Spinal cord (tissue), 10 donors: ENCODE measurements around the gene TBC1D2B. TPM values are rescaled to one million over a fixed set of nuclear protein-coding genes. Genes with fewer than 3 reads are reported as not detected.

Experiments
- DNase-seq, 6 donors: peaks; one replicate each; pipeline versions ENCODE4 v3.0.0 to v3.0.0-alpha.2; 2013 to 2015; ENCODE audit warnings: low spot score in 6 of 6, low read depth in 4 of 6
- H3K27ac ChIP-seq: one replicate; pipeline ENCODE4 v1.5.1; 2013; ENCODE audit warnings: low read depth, low read length, control low read depth
- H3K27me3 ChIP-seq: one replicate; pipeline ENCODE4 v1.6.1; 2013; ENCODE audit warnings: low read length; ENCODE audit not compliant: control insufficient read depth, insufficient read depth
- H3K36me3 ChIP-seq: one replicate; pipeline ENCODE4 v1.6.1; 2013; ENCODE audit warnings: low read length; ENCODE audit not compliant: control insufficient read depth, insufficient read depth
- H3K4me1 ChIP-seq: one replicate; pipeline ENCODE4 v1.6.1; 2013; ENCODE audit warnings: low read length; ENCODE audit not compliant: control insufficient read depth, insufficient read depth
- H3K4me3 ChIP-seq: one replicate; pipeline ENCODE4 v1.5.1; 2013; ENCODE audit warnings: low read depth, low read length, control low read depth
- H3K9me3 ChIP-seq: one replicate; pipeline ENCODE4 v1.6.1; 2013; ENCODE audit warnings: low read length; ENCODE audit not compliant: control insufficient read depth, insufficient read depth
- WGBS: methylation state at CpG from one replicate; pipeline ENCODE4 v1.1.5; 2013; ENCODE audit warnings: missing lambda C conversion rate; ENCODE audit not compliant: insufficient coverage; 5-methylcytosine and 5-hydroxymethylcytosine counted together
- polyA plus RNA-seq, 2 donors: library from polyadenylated mRNA; unstranded; fragments of 120-200 nt; gene quantifications; one replicate each; pipeline ENCODE4 v1.2.1, GENCODE V29; 2013; ENCODE audit not compliant: insufficient read length in 2 of 2
- total RNA-seq, 2 donors: library from RNA; depleted of rRNA in 1 of 2; stranded (reverse); fragments of 120-200 nt in 1 of 2; fragments of >200 nt in 1 of 2; gene quantifications; one replicate each; pipeline versions ENCODE4 v1.2.3 to v1.2.4, GENCODE V29; 2013 to 2014
- donor health status: healthy.

The TBC1D2B gene
- total and polyA plus RNA-seq, 4 donors = 21.0 to 41.7 (median 27.6) TPM

- peak overlapping the region; percentile 76 for H3K27ac ChIP-seq
Measured at GRCh38 chr15:78007964-78008886, 69.3 kb downstream of the TBC1D2B start.

DNA sequence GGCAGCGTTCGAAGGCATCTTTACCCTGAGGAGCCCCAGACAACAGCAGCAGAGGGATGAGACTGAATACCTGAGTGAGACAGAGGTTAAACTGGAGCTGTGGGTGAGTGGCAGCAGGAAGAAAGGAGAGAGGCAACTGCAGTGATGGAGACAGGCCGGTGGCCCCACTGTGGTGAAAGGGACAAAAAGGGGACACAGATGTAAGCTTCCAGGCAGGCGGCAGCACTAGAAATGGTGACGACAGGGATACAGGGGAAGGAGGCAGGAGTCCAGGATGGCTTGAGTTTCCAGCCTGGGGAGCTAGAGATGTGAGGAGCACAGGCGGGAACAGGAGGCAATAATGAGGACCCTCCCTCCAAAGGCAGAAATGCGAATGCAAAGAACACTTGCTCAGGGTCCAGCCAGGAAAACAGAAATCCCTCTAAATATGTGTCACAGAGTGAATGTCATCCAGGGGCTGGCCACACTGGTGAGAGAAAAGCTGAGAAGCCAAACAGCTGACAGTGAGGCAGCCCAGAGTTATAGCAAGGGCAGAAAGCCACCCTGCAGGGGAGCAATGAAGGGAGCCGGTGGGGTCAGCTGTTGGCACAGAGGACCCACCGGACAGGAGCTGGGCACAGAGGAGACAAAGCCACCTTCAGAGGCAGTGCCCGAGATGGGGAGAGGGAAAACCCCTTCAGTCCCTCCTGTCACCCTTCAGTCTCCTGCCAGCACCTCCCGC is 70.1 kb downstream of the TBC1D2B start:
- H3K4me3 ChIP-seq = no peak overlapping the region
- peak overlapping the region; percentile 76 for H3K27ac ChIP-seq
- peaks cover 42% of the 10 kb centered on the region for H3K36me3 ChIP-seq
- H3K9me3 ChIP-seq = no peaks in the 10 kb centered on the region
- WGBS = 48% methylated on average over 10 of the region's 11 CpGs
- H3K27me3 ChIP-seq = no peaks in the 10 kb centered on the region
- peaks cover 48% of the 10 kb centered on the region for H3K4me1 ChIP-seq
- peak in 3 of 6 donors; percentile 20 to 68 (median 23) for DNase-seq

More at GRCh38 chr15:78007964-78008886, 69.3 kb downstream of the TBC1D2B start:
- Histone ChIP-seq H3K4me1 (peaks cover 45% of the 10 kb centered on the region), H3K36me3 (peaks cover 39% of the 10 kb centered on the region), H3K4me3 (no peak overlapping the region), H3K9me3 (no peaks in the 10 kb centered on the region), H3K27me3 (no peaks in the 10 kb centered on the region)
- WGBS = 72% methylated on average over 17 of the region's 17 CpGs
- peak in 2 of 6 donors; percentile 31 to 60 for DNase-seq

DNA sequence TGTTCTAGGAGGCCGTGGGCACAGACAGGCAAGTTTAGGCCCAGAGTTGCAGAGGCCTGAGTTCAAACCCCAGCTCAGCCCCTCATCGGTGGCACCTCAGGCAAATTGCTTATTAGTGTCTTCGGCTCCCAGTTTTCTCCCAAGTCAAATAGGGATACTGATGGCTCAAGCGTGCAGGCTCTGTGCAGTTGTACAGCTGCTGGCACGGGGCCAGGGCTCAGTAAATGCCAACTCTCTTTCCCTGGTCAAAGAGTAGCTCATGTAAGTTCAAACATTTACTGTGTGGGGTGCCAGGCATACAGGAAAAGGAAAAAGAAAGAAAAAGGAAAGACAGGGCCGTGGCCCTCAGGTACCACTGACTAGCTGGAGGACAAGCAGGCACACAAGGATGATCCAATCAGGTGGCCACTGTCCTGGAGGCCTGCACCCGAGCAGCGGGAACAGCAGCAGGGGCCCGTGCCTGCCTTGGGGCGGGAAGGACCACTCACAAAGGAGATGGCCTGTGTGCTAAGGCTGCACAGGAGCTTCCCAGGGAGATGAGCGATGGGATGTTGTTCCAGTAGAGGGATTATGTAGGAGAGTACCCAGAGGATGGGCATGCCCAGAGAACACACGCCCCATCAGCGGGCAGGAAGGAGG is 70.8 kb downstream of the TBC1D2B start:
- H3K27me3 ChIP-seq = no peaks in the 10 kb centered on the region
- DNase-seq = peak in 4 of 6 donors; percentile 46 to 74 (median 63)
- peaks cover 48% of the 10 kb centered on the region for H3K4me1 ChIP-seq
- H3K27ac ChIP-seq = peak overlapping the region; percentile 76
- peaks cover 42% of the 10 kb centered on the region for H3K36me3 ChIP-seq
- H3K9me3 ChIP-seq = no peaks in the 10 kb centered on the region
- no peak overlapping the region for H3K4me3 ChIP-seq
- 61% methylated on average over 13 of the region's 13 CpGs for WGBS

DNA sequence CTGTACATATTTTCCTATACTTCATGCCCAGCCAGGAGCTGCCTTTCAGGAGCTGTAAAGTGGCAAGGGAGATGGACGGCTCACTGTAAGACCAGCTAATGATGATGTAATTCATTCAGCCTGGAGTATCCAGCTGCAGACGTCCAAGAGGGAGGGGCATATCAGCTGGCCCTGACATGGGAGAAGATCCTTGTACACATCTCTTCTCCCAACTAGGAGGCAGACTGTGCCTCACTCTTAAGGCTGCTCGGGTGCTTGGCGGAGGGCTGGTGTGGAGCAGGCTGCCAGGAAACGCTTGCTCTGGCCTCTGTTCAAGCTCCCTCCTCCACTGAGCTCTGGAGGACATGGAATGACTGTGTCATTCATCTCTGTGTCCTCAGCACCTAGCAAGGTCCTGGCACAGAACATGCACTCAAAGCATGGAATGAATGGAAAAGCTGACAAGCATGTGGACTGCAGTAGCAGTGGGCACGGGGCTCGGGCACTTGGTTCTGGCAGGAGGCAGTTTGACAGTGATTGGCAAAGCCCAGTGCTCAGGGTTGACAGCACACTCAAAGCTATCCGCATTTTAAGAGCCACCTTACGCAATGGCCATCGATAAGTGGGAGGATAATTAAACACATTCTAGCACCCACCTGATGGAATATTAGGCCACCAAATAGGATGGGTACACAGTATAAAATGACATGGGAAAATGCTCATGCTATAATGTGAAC is 72.4 kb downstream of the TBC1D2B start:
- Histone ChIP-seq H3K4me3 (no peak overlapping the region), H3K36me3 (peaks cover 53% of the 10 kb centered on the region), H3K9me3 (no peaks in the 10 kb centered on the region), H3K27ac (peak overlapping the region; percentile 54), H3K4me1 (peaks cover 53% of the 10 kb centered on the region), H3K27me3 (no peaks in the 10 kb centered on the region)
- DNase-seq = peak; percentile 57 to 95 (median 75)
- 17% methylated on average over 7 of the region's 10 CpGs for WGBS

GRCh38 chr15:78004222-78004727 is 73.2 kb downstream of the TBC1D2B start:
- Histone ChIP-seq H3K36me3 (peaks cover 59% of the 10 kb centered on the region), H3K27ac (no peak overlapping the region)

DNA sequence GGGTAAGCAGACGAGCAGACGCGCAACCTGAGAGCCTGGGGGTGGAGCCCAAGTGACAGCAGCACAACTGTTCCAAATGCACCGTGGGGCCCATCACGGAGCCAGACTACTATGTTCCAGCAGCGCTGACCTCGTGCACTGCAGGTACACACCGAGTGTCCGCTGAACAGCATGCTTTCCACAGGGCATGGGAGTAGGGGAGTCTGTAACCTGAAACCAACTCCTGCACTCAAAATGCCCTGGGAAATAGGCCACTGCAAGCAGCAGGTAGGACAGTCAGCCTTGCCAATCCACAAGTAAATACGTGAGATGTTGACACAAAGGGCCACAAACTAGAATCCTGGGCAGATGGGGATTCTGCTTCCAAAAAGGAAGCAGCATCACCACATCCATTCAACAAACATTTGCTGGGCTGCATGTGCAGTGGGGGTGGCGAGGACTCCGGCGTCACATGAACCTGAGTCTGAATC is 73.9 kb downstream of the TBC1D2B start:
- Histone ChIP-seq H3K36me3 (peaks cover 63% of the 10 kb centered on the region), H3K27me3 (no peaks in the 10 kb centered on the region), H3K27ac (no peak overlapping the region), H3K4me1 (peaks cover 51% of the 10 kb centered on the region), H3K9me3 (no peaks in the 10 kb centered on the region), H3K4me3 (no peak overlapping the region)
- DNase-seq = no peak
- 78% methylated on average over 10 of the region's 13 CpGs for WGBS

More at GRCh38 chr15:78004222-78004727, 73.2 kb downstream of the TBC1D2B start:
- Histone ChIP-seq H3K27me3 (no peaks in the 10 kb centered on the region), H3K4me3 (no peak overlapping the region), H3K9me3 (no peaks in the 10 kb centered on the region), H3K4me1 (peaks cover 53% of the 10 kb centered on the region)
- no peak for DNase-seq
- WGBS = 48% methylated on average over 6 of the region's 9 CpGs

DNA sequence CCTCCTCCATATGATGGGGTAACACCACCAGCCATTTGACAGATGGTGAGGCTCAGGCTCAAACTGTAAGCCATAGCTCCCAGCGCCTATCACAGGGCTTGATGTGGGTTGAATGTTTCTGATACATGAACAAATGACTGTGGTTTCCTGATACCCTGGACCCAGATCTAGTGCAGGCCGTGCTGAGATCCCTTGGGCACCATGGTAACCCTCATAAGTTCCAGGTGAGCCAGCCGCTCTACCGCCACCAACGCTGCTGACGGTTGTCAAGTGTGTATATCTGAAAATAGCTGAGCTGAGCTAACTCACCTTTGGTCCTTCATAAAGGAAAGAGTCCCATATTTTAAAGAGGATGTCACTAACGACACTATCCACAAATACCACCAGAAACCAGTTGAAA is 74.5 kb downstream of the TBC1D2B start:
- Histone ChIP-seq H3K4me3 (no peak overlapping the region), H3K9me3 (no peaks in the 10 kb centered on the region), H3K4me1 (peaks cover 45% of the 10 kb centered on the region), H3K27ac (no peak overlapping the region), H3K27me3 (no peaks in the 10 kb centered on the region), H3K36me3 (peaks cover 63% of the 10 kb centered on the region)
- DNase-seq = no peak
- 100% methylated on average over 2 of the region's 7 CpGs for WGBS

- H3K27ac ChIP-seq = no peak overlapping the region
- no peaks in the 10 kb centered on the region for H3K9me3 ChIP-seq
- H3K27me3 ChIP-seq = no peaks in the 10 kb centered on the region
- H3K4me1 ChIP-seq = peaks cover 32% of the 10 kb centered on the region
- H3K4me3 ChIP-seq = no peak overlapping the region
- 71% methylated on average over 2 of the region's 4 CpGs for WGBS
- H3K36me3 ChIP-seq = peaks cover 63% of the 10 kb centered on the region
- DNase-seq = no peak
Measured at GRCh38 chr15:78001656-78002055, 75.9 kb downstream of the TBC1D2B start.

DNA sequence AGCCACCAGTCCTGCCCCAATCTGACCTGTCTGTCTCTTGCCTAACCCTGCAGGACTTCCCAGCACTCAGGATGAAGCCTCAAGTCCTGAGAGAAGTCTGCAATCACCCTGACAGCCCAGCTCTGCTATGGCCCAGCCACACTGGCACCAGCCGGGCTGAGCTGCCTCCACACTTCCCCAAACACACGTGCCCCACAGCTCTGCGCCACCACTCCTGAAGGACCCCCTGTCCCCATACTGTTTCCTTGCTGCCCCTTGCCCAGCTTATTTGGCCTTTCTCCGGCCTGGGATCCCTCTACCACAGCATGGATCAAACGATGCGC is 76.6 kb downstream of the TBC1D2B start:
- Histone ChIP-seq H3K36me3 (peaks cover 65% of the 10 kb centered on the region), H3K27me3 (no peaks in the 10 kb centered on the region), H3K4me1 (peaks cover 26% of the 10 kb centered on the region), H3K9me3 (no peaks in the 10 kb centered on the region), H3K27ac (no peak overlapping the region), H3K4me3 (no peak overlapping the region)
- WGBS = 83% methylated on average over 6 of the region's 6 CpGs
- no peak for DNase-seq
